Activated naive CD8-positive, alpha-beta T cell (primary cell): ENCODE results near the gene CPSF2.

ENCODE experiments used
- H3K27ac Mint-ChIP-seq: one replicate; pipeline ENCODE4 v1.8.0; 2021; ENCODE audit warnings: mixed read lengths
- H3K27me3 Mint-ChIP-seq: one replicate; pipeline ENCODE4 v1.8.0; 2021; ENCODE audit warnings: mixed read lengths
- H3K36me3 Mint-ChIP-seq: one replicate; pipeline ENCODE4 v1.8.0; 2021; ENCODE audit warnings: mixed read lengths
- H3K4me1 Mint-ChIP-seq: one replicate; pipeline ENCODE4 v1.8.0; 2021; ENCODE audit warnings: low read depth, mixed read lengths
- H3K4me3 Mint-ChIP-seq: one replicate; pipeline ENCODE4 v1.8.0; 2021; ENCODE audit warnings: mild to moderate bottlenecking, mixed read lengths
- H3K9me3 Mint-ChIP-seq: one replicate; pipeline ENCODE4 v1.8.0; 2021; ENCODE audit warnings: low read depth, mixed read lengths

CPSF2 gene

GRCh38 chr14:92121670-92122350 lies at the start of gene CPSF2, which contains the start of gene NDUFB1:
Gene CPSF2, plus strand, starts transcription at chr14:92121969. Its CDS starts 9,016 bp downstream, at chr14:92130985.
Gene NDUFB1, minus strand, starts transcription at chr14:92121706. Its CDS starts 4,069 bp downstream, at chr14:92117637.
- peaks cover 54% of the 10 kb centered on the region for H3K4me1 Mint-ChIP-seq
- H3K27ac Mint-ChIP-seq = peak within 1 kb of the TSS; percentile 100
- H3K4me3 Mint-ChIP-seq = peak within 1 kb of the TSS; percentile 100
- no peaks in the 10 kb centered on the region for H3K27me3 Mint-ChIP-seq
- H3K9me3 Mint-ChIP-seq = no peaks in the 10 kb centered on the region
- peaks cover 5% of the 10 kb centered on the region for H3K36me3 Mint-ChIP-seq

DNA sequence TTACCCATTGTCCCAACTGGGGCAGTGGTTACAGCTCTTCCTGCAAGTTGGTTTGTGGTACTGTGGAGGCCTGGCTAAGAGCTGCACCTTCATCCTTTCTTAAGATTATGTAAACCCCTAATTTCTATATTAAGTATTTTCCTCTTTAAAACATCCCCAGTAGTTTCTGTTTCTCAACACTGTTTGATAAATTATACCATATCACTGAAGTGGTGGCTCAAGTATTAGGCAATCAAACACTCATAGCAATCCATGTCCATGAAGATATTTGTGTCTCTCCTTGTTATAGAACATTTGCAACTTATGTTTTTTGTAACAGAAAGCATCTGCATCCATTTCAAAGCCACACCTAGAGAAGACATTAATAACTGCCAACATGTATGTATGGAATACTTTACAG lies 47.2 kb upstream of the CPSF2 start:
- Mint-ChIP-seq H3K9me3 (no peaks in the 10 kb centered on the region), H3K36me3 (peaks cover 3% of the 10 kb centered on the region), H3K4me1 (no peaks in the 10 kb centered on the region), H3K27me3 (no peaks in the 10 kb centered on the region), H3K27ac (no peak overlapping the region), H3K4me3 (no peak overlapping the region)

DNA sequence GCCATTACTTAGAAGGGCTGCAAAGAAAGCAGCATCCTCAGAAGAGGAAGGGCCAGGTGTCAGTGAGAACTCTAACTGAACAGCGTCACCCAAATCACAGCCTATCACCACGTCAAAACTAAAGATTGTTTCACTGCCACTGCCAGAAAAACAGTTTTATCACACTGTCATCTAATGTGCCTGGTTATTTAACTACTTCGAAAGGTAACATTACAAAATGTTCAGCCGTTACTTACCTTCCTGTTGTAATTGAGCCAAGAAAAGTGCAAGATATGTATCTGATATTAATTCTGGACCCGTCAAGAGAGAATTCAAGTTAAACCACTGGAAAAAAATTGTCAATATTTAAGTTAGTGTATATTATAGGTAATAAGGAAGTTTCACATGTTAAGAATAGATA lies 33.3 kb upstream of the CPSF2 start:
- Mint-ChIP-seq H3K4me1 (no peaks in the 10 kb centered on the region), H3K36me3 (peaks cover 13% of the 10 kb centered on the region), H3K9me3 (no peaks in the 10 kb centered on the region), H3K27me3 (no peaks in the 10 kb centered on the region), H3K27ac (no peak overlapping the region), H3K4me3 (no peak overlapping the region)

GRCh38 chr14:92093320-92093719 lies 28.4 kb upstream of the CPSF2 start:
- Mint-ChIP-seq H3K4me3 (no peak overlapping the region), H3K27ac (no peak overlapping the region), H3K36me3 (peaks cover 9% of the 10 kb centered on the region), H3K27me3 (no peaks in the 10 kb centered on the region), H3K4me1 (no peaks in the 10 kb centered on the region), H3K9me3 (no peaks in the 10 kb centered on the region)

GRCh38 chr14:92099802-92100201 lies 22.0 kb upstream of the CPSF2 start:
- peaks cover 35% of the 10 kb centered on the region for H3K4me1 Mint-ChIP-seq
- no peak overlapping the region for H3K4me3 Mint-ChIP-seq
- H3K36me3 Mint-ChIP-seq = peaks cover 2% of the 10 kb centered on the region
- no peak overlapping the region for H3K27ac Mint-ChIP-seq
- no peaks in the 10 kb centered on the region for H3K27me3 Mint-ChIP-seq
- no peaks in the 10 kb centered on the region for H3K9me3 Mint-ChIP-seq

- H3K9me3 Mint-ChIP-seq = no peaks in the 10 kb centered on the region
- H3K27ac Mint-ChIP-seq = no peak overlapping the region
- no peaks in the 10 kb centered on the region for H3K27me3 Mint-ChIP-seq
- no peaks in the 10 kb centered on the region for H3K36me3 Mint-ChIP-seq
- H3K4me3 Mint-ChIP-seq = peak overlapping the region; percentile 20
- peaks cover 59% of the 10 kb centered on the region for H3K4me1 Mint-ChIP-seq
Observed at GRCh38 chr14:92103363-92103989, 18.3 kb upstream of the CPSF2 start.

DNA sequence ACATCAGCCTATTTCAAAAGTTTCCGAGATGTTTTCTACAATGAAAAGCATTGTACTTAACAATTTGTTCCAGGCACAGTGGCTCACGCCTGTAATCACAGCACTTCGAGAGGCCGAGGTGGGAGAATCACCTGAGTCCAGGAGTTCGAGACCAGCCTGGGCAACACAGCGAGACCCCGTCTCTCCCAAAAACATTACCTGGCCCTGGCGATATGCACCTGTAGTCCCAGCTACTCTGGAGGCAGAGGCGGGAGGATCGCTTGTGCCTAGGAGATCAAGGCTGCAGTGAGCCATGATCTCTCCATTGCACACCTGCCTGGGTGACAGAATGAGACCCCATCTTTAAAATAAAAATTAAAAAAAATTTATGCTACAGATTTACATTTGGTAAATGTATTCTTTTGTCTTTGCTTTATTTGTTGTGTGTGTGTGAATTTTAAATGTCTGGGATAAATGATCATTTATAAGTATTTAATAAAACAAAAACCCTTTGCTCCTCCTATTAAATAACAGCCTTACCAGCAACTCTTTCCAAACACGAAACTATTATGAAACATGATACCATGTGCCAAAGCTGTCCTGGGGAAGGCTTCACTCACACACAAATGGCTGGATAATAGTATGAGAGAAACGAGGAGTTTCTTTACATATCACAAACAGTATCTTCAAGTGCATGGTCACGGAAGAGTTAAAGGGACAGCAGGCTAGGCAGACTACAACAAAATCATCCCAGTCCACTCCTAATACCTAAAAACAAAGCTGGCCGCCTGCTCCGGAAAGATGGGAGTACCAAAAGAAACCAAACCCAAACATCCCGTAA lies 16.5 kb upstream of the CPSF2 start:
- Mint-ChIP-seq H3K36me3 (no peaks in the 10 kb centered on the region), H3K9me3 (no peaks in the 10 kb centered on the region), H3K4me1 (peaks cover 64% of the 10 kb centered on the region), H3K27me3 (no peaks in the 10 kb centered on the region), H3K4me3 (peak overlapping the region; percentile 100), H3K27ac (peak overlapping the region; percentile 95)

GRCh38 chr14:92105893-92106142 lies 16.0 kb upstream of the CPSF2 start:
- Mint-ChIP-seq H3K9me3 (no peaks in the 10 kb centered on the region), H3K4me1 (peaks cover 59% of the 10 kb centered on the region), H3K27me3 (no peaks in the 10 kb centered on the region), H3K4me3 (peak overlapping the region; percentile 100), H3K27ac (peak overlapping the region; percentile 95), H3K36me3 (no peaks in the 10 kb centered on the region)

- Mint-ChIP-seq H3K36me3 (no peaks in the 10 kb centered on the region), H3K9me3 (no peaks in the 10 kb centered on the region), H3K4me1 (peaks cover 56% of the 10 kb centered on the region), H3K27ac (peak within 1 kb of the TSS; percentile 95), H3K4me3 (peak within 1 kb of the TSS; percentile 100), H3K27me3 (no peaks in the 10 kb centered on the region)
Observed at GRCh38 chr14:92106143-92106926, 15.4 kb upstream of the CPSF2 start, which contains the start of gene ATXN3. Gene ATXN3, minus strand, starts transcription at chr14:92106582. Its CDS starts 30 bp downstream, at chr14:92106552.

DNA sequence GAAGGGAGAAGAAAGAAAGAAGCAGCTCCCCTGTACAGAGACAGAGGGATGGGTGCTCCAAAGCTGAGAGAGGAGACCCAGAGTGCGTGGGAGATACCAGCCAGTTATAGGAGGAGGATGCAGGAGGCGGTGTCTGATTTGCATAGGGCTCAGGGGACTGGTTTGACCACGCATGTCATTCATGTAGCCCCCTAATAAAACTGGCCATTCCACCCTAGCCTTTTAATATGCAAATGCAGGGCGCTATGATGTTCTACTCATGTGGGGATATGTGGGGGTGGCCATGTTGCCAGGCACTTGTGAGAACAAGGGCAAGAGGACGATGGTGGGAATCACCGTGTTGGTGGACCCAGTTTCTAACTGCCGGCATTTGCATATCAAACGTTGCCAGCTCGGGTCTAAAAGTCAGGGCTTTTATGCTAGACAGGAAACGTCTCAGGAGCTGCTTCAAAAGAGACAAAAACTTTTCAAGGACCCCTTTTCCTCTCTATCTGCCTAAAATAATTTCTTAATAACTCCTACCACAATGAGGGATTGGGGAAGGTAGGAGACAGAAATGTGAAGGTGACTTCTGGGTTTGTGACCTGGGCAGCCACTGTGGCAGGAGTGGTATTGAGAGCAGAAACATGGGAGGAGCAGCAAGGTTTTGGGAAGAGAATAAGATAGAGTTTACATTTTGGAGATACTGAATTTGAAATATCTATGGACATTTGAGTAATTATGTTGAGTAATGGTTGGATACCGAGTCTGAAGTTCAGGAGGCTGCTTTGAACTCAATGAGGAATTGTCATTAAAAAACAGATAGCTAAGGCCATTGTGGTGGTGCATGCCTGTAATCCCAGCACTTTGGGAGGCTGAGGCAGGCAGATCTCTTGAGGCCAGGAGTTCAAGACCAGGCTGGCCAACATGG lies 13.2 kb upstream of the CPSF2 start:
- H3K27me3 Mint-ChIP-seq = no peaks in the 10 kb centered on the region
- H3K4me3 Mint-ChIP-seq = peak overlapping the region; percentile 73
- no peaks in the 10 kb centered on the region for H3K9me3 Mint-ChIP-seq
- peaks cover 43% of the 10 kb centered on the region for H3K4me1 Mint-ChIP-seq
- no peaks in the 10 kb centered on the region for H3K36me3 Mint-ChIP-seq
- peak overlapping the region; percentile 92 for H3K27ac Mint-ChIP-seq

DNA sequence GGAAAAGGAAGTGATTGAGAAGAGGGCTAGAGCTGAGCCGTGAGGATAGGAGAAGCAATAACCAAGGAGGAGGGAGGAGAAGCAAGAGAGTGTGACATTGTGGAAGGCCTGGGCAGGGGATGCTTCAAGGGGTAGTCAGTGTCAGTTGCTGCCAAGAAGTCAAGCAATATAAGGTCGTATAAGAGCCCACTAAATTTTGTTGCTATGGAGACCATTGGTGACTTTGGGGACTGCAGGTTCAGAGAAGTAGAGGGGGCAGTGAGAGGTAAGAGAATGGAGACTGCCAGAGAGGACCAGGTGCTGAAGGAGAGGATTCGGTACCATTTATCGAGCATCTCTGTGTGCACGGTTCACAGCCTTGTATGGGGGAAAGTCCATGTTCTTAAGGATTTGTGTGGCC lies 12.3 kb upstream of the CPSF2 start:
- Mint-ChIP-seq H3K36me3 (no peaks in the 10 kb centered on the region), H3K4me3 (no peak overlapping the region), H3K9me3 (no peaks in the 10 kb centered on the region), H3K27ac (no peak overlapping the region), H3K4me1 (peaks cover 39% of the 10 kb centered on the region), H3K27me3 (no peaks in the 10 kb centered on the region)

DNA sequence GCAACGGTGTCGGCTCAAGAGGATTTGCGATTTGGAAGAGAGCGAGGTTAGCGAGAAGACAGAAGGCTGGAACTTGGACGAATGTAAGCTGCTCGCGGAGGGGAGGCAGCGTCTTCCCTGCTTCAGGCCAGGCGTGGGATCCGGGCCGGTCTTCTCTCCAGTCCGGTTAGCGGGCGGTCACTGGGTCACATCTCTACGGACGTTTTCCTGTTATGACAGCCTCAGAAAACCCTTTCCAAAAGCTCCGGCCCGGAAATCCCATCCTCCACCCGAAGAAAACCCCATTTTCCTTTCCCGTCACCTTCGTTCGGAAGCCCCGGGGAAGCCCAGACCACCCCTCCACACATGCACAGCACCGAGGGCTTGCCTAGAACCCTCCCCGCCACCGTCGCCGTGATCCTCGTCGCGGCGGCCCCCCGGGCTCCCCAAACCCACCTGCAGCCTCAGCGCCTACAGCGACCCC lies 531 bp upstream of the CPSF2 start:
- H3K4me1 Mint-ChIP-seq = peaks cover 55% of the 10 kb centered on the region
- H3K9me3 Mint-ChIP-seq = no peaks in the 10 kb centered on the region
- H3K27ac Mint-ChIP-seq = peak overlapping the region; percentile 100
- H3K27me3 Mint-ChIP-seq = no peaks in the 10 kb centered on the region
- peak overlapping the region; percentile 100 for H3K4me3 Mint-ChIP-seq
- peaks cover 5% of the 10 kb centered on the region for H3K36me3 Mint-ChIP-seq

DNA sequence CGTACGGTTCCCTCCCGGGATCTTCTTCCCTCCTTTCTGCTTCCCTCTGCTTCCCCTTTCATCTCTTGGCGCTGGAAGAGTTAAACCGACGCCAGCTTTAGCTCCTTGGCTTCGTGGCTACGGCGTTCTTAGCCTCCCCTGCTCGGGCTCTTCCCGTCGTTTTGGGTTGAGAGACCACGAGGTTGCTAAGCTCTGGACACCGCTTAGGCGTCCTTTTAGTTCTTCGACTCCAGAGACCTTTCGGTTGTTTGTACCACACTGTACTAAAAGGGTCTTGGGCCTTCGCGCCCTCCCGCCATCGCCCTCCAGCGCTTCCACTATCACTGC lies 545 bp downstream of the CPSF2 start:
- Mint-ChIP-seq H3K36me3 (peaks cover 6% of the 10 kb centered on the region), H3K27me3 (no peaks in the 10 kb centered on the region), H3K9me3 (no peaks in the 10 kb centered on the region), H3K27ac (peak overlapping the region; percentile 100), H3K4me3 (peak overlapping the region; percentile 100), H3K4me1 (peaks cover 58% of the 10 kb centered on the region)

DNA sequence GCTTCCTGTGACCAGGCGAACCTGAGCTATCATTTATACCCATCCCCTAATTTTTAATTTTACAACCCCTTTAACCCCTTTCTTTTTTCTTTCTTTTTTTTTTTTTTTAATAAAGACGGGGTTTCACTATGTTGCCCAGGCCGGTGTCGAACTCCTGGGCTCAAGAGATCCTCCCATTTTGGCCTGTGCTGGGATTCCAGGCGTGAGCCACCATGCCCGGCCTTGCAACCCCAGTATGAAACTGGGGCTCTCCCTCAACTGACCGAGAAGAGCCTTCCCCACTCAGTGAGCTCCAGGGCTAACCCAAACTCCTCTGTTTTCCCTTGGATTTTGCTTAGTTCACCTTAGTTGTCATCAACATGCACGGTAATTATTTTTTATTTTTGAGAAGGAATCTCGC lies 992 bp downstream of the CPSF2 start:
- no peaks in the 10 kb centered on the region for H3K27me3 Mint-ChIP-seq
- H3K27ac Mint-ChIP-seq = peak overlapping the region; percentile 100
- peak overlapping the region; percentile 100 for H3K4me3 Mint-ChIP-seq
- no peaks in the 10 kb centered on the region for H3K9me3 Mint-ChIP-seq
- peaks cover 8% of the 10 kb centered on the region for H3K36me3 Mint-ChIP-seq
- peaks cover 63% of the 10 kb centered on the region for H3K4me1 Mint-ChIP-seq
